Nephron (organoid): ENCODE data around the gene UBE2G1.

Source experiments
- H3K27ac Mint-ChIP-seq, 3 experiments: 2 replicates each; pipeline ENCODE4 v1.8.0; 2020; ENCODE audit warnings: mixed read lengths in 3 of 3, mild to moderate bottlenecking in 2 of 3, moderate library complexity in 1 of 3
- H3K27me3 Mint-ChIP-seq: 2 replicates; pipeline ENCODE4 v1.8.0; 2021; ENCODE audit warnings: low read depth, mild to moderate bottlenecking, moderate library complexity, mixed read lengths
- H3K36me3 Mint-ChIP-seq: 2 replicates; pipeline ENCODE4 v1.8.0; 2020; ENCODE audit warnings: low read depth, mixed read lengths
- H3K4me1 Mint-ChIP-seq: 2 replicates; pipeline ENCODE4 v1.8.0; 2020; ENCODE audit warnings: mixed read lengths
- H3K4me3 Mint-ChIP-seq, 3 experiments: 2 replicates each; pipeline ENCODE4 v1.8.0; 2020; ENCODE audit warnings: mild to moderate bottlenecking in 3 of 3, mixed read lengths in 3 of 3, moderate library complexity in 2 of 3
- H3K9me3 Mint-ChIP-seq: 2 replicates; pipeline ENCODE4 v1.8.0; 2020; ENCODE audit warnings: mixed read lengths
- TF ChIP-seq, protein P1 (sequence below), 3 experiments: fragments of 200-600 bp; sonication (generic); IDR thresholded peaks; one replicate each; pipeline ENCODE4 v1.5.0; 2021; ENCODE audit warnings: antibody characterized with exemption in 3 of 3; ENCODE audit not compliant: unreplicated experiment in 3 of 3

The UBE2G1 gene

DNA sequence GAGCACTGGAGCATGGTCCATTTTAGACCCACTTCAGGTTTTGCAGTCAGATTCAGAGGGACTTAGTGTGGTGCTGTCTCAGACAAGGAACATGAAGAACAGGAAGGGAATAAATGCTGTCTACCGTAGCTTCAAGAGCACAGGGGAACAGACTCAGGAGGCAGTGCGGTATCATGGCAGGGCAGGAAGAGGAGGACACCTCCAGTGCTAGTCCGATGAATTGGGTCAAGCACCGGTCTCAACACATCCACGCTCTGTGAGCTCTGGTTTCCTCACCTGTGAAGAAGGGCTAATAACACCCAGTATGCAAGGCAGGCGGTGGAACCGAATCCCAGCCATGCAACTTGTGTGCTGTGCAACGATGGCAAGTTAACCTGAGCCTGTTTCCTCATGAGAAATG, 99.1 kb downstream of the UBE2G1 start:
- TF ChIP-seq, protein P1, sequence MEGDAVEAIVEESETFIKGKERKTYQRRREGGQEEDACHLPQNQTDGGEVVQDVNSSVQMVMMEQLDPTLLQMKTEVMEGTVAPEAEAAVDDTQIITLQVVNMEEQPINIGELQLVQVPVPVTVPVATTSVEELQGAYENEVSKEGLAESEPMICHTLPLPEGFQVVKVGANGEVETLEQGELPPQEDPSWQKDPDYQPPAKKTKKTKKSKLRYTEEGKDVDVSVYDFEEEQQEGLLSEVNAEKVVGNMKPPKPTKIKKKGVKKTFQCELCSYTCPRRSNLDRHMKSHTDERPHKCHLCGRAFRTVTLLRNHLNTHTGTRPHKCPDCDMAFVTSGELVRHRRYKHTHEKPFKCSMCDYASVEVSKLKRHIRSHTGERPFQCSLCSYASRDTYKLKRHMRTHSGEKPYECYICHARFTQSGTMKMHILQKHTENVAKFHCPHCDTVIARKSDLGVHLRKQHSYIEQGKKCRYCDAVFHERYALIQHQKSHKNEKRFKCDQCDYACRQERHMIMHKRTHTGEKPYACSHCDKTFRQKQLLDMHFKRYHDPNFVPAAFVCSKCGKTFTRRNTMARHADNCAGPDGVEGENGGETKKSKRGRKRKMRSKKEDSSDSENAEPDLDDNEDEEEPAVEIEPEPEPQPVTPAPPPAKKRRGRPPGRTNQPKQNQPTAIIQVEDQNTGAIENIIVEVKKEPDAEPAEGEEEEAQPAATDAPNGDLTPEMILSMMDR (IDR thresholded peaks at IDR 0.05; ENCODE audit: unreplicated experiment in 3 of 3) = no peak
- peaks cover 40% of the 10 kb centered on the region for H3K36me3 Mint-ChIP-seq
- H3K9me3 Mint-ChIP-seq = no peaks in the 10 kb centered on the region
- peaks cover 15% of the 10 kb centered on the region for H3K4me1 Mint-ChIP-seq
- no peak overlapping the region for H3K27ac Mint-ChIP-seq
- no peaks in the 10 kb centered on the region for H3K27me3 Mint-ChIP-seq
- no peak overlapping the region for H3K4me3 Mint-ChIP-seq

DNA sequence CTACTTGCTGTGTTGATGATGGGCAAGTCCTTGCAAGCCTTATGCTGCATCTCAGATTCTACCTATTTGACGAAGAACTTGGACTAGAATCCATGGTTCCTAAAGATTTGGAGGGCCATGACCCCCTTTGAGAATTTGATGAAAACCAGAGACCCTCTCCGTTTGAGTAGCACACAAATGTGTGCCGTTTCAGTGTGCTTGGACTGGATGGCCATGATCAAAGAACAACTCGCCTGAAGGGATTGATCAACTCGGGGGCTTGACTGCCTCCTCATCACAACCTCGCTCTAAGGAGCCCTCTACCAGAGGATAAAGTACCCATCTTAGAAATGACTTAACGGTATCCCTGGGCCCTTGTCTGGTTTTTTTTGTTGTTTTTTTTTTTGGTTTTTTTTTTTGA, 99.9 kb downstream of the UBE2G1 start:
- Mint-ChIP-seq H3K36me3 (peaks cover 39% of the 10 kb centered on the region), H3K4me1 (peaks cover 18% of the 10 kb centered on the region), H3K27ac (no peak overlapping the region), H3K4me3 (peak overlapping the region in 1 of 3 experiments; percentile 10), H3K27me3 (no peaks in the 10 kb centered on the region), H3K9me3 (no peaks in the 10 kb centered on the region)
- TF ChIP-seq, protein P1 (IDR thresholded peaks at IDR 0.05; ENCODE audit: unreplicated experiment in 3 of 3) = no peak

DNA sequence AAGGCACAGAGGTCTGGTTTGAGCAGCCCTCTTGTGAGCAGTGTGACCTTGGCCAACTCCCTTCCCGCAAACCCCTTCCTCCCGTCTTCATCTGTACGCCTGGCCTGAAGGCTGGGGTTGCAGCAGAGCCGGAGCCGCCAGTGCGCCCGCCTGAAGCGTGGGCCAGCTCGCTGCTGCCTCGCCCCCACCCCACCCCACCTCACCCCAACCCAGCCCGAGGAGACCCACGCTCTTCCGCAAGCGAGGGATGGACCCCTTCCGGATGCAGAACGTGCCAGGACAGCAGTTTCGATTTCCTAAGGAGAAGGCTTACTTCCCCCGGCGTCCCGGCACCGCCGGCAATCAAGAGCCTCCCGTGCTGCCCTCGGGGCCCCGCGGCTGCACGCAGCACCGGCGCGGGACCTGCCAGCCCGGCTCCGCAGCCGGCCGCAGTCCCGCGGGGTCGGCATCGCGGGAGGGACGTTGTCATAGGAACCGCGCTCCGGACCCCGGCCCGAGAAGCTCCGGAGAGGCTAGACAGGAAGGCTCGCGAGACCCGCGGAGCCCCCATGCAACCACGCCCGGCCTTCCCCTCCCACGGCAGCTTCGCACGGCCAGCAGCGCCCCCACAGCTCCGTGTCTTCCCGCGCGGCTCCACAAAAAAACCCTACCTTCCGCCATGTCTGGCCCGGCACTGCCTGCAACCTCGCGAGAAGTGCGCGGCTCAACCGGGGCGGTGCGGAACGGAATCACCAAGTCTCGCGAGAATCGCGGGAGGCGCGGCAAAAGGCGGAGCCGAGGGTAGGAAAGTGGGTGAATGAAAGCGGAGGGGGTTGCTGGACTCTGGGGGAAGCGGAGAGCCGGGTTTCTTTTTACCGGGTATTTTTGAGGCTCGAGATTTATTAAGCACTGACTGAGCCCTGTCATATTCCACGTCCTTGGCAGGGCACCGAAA, 102.9 kb downstream of the UBE2G1 start, which contains the start of gene ANKFY1:
Gene ANKFY1 (minus strand): TSS at position 698 of the 934 bp plus-strand sequence. CDS start 38 bp downstream, at position 660.
- peaks cover 44% of the 10 kb centered on the region for H3K36me3 Mint-ChIP-seq
- H3K27ac Mint-ChIP-seq = peak within 1 kb of the TSS; percentile 74 to 92 (median 84)
- peak within 1 kb of the TSS; percentile 93 to 94 (median 93) for H3K4me3 Mint-ChIP-seq
- H3K27me3 Mint-ChIP-seq = no peaks in the 10 kb centered on the region
- TF ChIP-seq, protein P1 (IDR thresholded peaks at IDR 0.05; ENCODE audit: unreplicated experiment in 3 of 3) = no peak
- H3K9me3 Mint-ChIP-seq = peaks cover 6% of the 10 kb centered on the region
- H3K4me1 Mint-ChIP-seq = peaks cover 20% of the 10 kb centered on the region

DNA sequence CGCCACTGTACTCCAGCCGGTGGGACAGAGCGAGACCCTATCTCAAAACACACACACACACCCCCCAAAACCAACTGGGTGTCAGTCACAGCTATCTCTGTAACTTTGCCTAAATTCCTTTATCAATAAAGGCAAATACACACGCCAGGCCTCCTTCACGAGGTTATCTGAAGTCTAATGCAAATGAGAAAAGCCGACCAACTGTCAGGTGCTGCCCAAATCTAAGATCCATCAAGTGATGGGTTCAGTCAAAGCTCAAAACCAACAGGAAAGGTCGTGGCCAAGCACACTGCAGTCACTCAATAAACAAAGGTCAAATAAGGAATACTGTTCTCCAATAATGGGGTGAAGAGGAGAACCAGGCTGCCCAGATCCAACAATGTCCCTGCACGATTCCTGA, 103.8 kb downstream of the UBE2G1 start:
- H3K4me3 Mint-ChIP-seq = peak overlapping the region; percentile 88 to 93 (median 91)
- peaks cover 10% of the 10 kb centered on the region for H3K9me3 Mint-ChIP-seq
- no peaks in the 10 kb centered on the region for H3K27me3 Mint-ChIP-seq
- TF ChIP-seq, protein P1 (IDR thresholded peaks at IDR 0.05; ENCODE audit: unreplicated experiment in 3 of 3) = no peak
- peak overlapping the region; percentile 74 to 88 (median 84) for H3K27ac Mint-ChIP-seq
- peaks cover 42% of the 10 kb centered on the region for H3K36me3 Mint-ChIP-seq
- H3K4me1 Mint-ChIP-seq = peaks cover 20% of the 10 kb centered on the region

DNA sequence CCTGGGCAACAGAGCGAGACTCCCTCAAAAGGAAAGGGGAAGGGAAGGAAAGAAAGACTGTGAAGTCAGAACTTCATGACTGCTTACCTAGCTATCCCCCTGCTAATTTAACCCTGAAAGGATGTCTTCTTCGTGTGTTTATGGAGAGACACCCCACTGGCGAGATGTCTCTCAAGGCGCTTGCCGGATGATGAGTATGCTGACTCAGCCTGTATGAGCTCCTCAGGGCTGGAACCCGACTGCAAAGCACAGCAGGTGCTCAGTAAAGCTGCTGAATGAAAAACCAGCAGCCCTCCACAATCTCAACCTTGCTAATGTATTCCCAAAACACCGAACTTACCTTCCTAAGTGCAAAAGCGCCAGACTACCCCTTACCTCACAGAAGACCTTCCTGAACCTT, 105.0 kb downstream of the UBE2G1 start:
- Mint-ChIP-seq H3K4me1 (peaks cover 20% of the 10 kb centered on the region), H3K4me3 (peak overlapping the region; percentile 51 to 88 (median 80)), H3K27ac (peak overlapping the region in 1 of 3 experiments; percentile 14), H3K9me3 (peaks cover 20% of the 10 kb centered on the region), H3K27me3 (no peaks in the 10 kb centered on the region), H3K36me3 (peaks cover 51% of the 10 kb centered on the region)
- TF ChIP-seq, protein P1 (IDR thresholded peaks at IDR 0.05; ENCODE audit: unreplicated experiment in 3 of 3) = no peak
